Renal cortex interstitium (tissue), 11 donors: ENCODE data around the gene CA10. TPM values are rescaled to one million over a fixed set of nuclear protein-coding genes. Genes with fewer than 3 reads are reported as not detected.

Experiments
- DNase-seq, 11 donors: peaks; one replicate each; pipeline ENCODE4 v3.0.0-alpha.2; 2013; ENCODE audit warnings: low read depth in 9 of 11, low spot score in 4 of 11; ENCODE audit errors: extremely low read depth in 1 of 11
- polyA plus RNA-seq, 3 donors: library from polyadenylated mRNA; unstranded; fragments of 120-200 nt; gene quantifications; one replicate each; pipeline ENCODE4 v1.2.1, GENCODE V29; 2013; ENCODE audit not compliant: insufficient read length in 3 of 3

Gene CA10
- polyA plus RNA-seq, 3 donors, result 10.3 to 21.0 (median 10.4) TPM

GRCh38 chr17:51999654-52000053 lies 158.9 kb downstream of the CA10 start:
- DNase-seq, result no peak

GRCh38 chr17:51997723-51998122 lies 160.8 kb downstream of the CA10 start:
- no peak for DNase-seq

DNA sequence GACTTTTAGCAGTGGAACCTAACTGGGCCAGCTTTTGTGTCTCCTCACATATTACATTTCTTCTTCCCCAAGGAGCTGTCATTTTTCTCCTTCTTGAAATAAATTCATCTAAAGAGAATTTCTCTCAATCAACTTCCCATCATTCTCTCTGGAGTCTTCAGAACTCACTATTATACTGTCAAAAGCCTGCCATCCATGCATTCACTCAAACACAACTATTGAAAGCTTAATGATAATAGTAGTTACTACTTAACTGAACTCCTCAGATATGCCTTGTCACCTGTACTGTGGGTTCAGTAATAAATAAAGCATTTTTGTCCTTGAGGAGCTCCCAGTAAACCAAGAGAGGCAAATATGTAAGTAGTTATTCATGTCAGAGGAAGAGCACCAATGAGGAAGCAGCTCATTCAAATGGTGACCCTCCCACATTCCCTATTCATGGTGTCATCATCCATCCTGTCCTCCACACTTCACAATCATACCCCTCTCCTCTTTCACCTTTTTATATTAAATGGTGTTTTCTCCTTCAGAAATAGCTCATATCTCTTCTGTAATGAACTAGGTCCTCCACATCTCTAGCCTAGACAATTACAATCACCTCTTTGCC lies 162.6 kb downstream of the CA10 start:
- no peak for DNase-seq

GRCh38 chr17:51992864-51993416 lies 165.6 kb downstream of the CA10 start:
- DNase-seq, result peak in 1 of 11 donors; percentile 2

GRCh38 chr17:51971121-51971520 lies 187.4 kb downstream of the CA10 start:
- DNase-seq, result no peak

DNA sequence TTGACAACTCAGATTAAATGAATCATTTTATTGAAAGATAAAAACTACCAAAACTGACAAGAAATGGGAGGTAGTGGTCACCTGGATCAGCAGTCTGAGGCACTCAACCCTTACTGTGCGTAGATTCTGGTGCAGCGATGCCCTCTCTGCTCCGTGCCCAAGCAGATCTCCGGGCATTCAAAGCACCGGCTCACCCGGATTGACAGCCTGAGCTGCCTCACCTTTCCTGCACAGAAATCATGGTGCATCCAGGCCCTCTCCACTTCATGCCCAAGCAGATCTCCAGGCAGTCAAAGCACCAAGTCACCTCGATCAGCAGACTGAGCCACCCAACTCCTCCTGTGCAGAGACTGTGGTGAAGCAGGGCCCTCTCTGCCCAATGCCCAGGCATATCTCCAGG lies 196.8 kb downstream of the CA10 start:
- DNase-seq, result no peak

- DNase-seq, result no peak
Measured at GRCh38 chr17:51957786-51958185, 200.7 kb downstream of the CA10 start.

DNA sequence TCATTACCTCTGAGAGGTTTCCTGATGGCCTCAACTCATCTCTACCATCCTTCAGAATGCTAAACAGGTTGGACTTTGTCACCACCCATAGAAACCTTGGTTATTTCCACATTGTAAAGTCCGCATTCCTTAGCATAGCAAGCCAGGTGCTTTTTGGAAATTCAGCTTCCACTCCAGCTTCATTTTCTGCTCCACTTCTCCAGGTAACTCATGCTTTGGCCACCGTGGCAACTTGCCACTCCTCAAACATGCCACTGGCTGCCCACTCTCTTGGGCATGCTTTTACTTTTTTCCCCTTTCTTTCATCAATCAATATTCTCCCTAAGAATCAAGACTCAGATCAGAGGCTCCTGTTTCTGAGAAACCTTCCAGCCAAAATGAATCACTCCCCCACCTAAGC lies 203.3 kb downstream of the CA10 start:
- DNase-seq, result no peak

- no peak for DNase-seq
Measured at GRCh38 chr17:51954232-51954765, 204.2 kb downstream of the CA10 start.

DNA sequence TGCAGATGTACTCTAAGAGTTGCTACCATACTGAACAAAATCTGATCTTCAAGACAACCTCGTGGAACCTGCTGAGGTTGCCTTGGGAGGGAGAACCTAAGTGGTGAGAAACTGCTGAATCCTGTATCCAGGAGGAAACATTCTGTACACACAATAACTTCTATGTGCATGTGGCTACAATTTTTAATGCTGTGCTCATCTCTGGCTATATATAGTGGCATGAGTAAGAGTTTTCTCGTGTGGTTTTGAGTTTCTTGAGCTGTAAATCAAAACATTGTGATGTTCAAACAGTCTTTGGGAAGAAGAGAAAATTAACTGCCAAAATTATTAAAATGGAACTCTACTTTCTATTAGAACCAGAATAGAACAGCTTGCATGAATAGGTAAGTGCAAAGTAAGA lies 206.8 kb downstream of the CA10 start:
- DNase-seq, result no peak

DNA sequence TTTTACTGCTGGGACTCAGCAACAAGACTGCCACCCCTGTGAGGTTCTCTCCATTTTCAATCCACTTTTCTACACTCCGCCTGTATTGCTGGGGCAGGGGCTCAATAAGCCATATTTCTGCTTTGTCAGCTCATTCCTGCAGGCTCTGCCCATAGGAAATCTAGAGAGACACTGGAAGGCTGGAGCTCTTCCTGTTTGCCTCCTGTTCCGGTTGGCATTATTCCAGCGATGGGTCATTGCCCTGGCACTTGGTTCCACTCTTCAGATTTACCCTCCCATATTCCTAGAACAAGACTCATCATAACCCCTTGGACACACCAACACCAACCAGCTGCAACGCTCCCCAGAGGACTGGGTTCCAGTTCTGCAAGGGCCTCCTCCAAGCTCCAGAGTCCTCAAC lies 210.4 kb downstream of the CA10 start:
- no peak for DNase-seq

GRCh38 chr17:51947160-51947735 lies 211.3 kb downstream of the CA10 start:
- DNase-seq, result peak in 5 of 11 donors; percentile 1 to 29 (median 13)

GRCh38 chr17:51946311-51946710 lies 212.2 kb downstream of the CA10 start:
- DNase-seq, result no peak

GRCh38 chr17:51941272-51941671 lies 217.2 kb downstream of the CA10 start:
- DNase-seq, result no peak

DNA sequence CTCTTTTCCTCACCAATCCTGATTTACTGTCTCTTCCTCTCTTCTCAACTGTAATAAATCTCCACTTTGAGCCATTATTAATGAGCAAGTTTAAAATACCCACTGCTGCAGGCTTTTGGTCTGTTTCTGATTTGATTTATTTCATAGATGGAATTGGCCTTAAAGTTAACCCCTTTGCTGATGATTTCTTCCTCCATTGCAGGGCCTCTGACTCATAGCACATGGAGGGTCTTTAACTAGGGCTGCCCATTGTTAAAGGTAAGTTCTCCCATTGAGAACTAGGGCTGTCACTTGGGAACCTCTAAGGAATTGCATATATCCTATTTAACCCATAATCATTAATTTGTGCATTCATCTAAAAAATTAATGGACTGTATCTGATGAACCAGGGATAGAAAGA lies 221.2 kb downstream of the CA10 start:
- no peak for DNase-seq

DNA sequence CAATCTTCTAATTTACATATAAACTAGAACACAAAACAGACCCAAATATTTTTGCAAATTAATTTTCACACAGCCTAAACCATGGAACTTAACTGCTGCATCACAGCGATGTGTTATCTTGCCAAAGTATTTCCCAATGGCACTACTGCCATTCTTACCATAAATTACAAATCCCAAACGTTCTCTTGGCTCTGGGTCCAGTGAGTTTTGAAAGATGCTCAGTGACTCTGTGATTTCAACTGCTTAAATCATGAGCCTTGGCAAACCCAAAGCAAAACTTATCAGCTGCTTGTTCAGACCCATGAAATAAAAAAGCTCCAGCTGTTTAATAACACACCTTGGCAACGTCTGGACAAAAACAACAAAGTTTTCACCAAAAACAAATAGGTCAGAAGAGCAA lies 223.0 kb downstream of the CA10 start:
- no peak for DNase-seq

DNA sequence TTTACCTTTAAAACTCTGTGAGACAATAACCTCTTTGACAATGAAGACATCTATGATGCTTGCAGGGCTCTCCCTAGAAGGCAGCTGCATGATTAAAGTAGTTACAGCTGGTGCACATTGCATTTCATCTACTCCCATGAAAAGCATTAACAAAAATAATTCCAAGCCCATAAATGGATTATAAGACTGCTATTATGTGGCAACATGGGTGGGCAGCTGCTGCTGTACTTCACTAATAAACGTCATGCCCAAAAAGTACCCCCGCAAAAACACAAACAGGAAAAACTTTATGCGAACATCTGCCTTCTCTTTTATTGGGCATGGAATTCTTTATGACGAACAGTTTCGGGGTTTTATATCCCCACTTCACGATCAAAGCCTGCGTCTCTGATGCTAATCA lies 224.9 kb downstream of the CA10 start:
- DNase-seq, result no peak

DNA sequence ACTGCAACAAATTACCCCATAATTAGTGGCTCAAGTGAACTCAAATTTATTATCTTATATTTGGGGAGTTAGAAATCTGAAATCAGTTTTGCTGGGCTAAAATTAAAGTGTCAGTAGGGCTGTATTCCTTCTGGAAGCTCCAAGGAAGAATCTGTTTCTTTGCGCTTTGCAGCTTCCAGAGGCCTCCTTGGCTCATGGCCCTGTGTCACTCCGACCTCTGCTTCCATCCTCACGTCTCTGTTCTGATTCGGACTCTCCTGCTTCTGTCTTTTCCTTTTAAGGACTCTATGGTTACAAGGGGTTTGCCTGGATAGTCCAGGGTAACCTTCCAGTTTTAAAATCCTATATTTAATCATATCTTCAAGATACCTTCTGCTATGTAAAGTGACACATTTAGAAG lies 232.1 kb downstream of the CA10 start:
- no peak for DNase-seq

DNA sequence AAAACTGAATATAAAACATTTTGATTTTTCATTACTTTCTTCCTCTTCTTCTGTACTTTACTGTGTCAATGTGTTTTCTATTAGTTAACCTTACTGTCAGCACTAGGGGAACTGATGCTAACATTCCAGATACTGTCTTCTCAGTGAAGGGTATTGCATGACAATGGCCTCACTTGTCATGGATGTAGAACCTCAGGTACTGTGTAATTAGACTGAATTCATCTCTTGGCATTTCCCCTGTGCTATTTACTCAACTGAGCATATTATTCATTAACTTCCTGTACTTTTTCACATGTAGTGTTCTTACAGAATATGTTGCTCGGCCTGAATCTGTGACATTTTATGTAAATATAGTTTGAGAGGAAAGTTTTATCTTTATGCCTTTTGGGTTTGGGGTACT lies 237.0 kb downstream of the CA10 start:
- no peak for DNase-seq

DNA sequence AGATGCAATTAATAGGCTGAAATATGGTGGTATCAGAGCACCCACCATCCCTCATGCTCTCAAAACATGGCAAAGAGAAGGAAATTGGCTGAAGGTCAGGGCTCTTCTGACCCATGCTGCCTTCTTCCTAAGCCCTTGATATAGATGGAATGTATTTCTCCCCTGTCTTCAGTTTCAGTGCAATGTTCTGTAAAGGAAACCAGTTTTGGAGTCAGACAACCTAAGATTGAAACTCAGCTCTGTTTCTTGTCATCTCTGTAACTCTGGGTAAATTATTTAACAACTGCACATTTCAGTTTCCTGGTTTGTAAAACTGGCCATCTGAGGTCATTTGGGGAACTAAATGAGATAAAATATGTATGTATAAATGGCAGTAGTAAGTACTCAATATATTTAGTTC lies 243.9 kb downstream of the CA10 start:
- DNase-seq, result no peak
